Aorta (tissue), 5 donors: ENCODE results near the gene UBE2K. TPM values are rescaled to one million over a fixed set of nuclear protein-coding genes. Genes with fewer than 3 reads are reported as not detected.
"Not testable (repeated sequence)": the region's sequence is repeated elsewhere in the genome, so short reads cannot be mapped to it uniquely, and the experiment has no call there.

Source experiments
- ATAC-seq: fragments of 200-7000 bp; cut with Tn5 transposase; one replicate; pipeline ENCODE4 v1.9.1; 2022; ENCODE audit warnings: moderate library complexity; ENCODE audit not compliant: low FRiP score
- DNase-seq, 2 donors: peaks; one replicate each; pipeline ENCODE4 v3.0.0-alpha.2; 2020
- H3K27ac ChIP-seq, 2 donors: one replicate each; pipeline ENCODE4 v1.5.1; 2013; ENCODE audit warnings: low read length in 2 of 2, mild to moderate bottlenecking in 2 of 2, moderate library complexity in 2 of 2, control low read depth in 1 of 2, inconsistent platforms in 1 of 2, low read depth in 1 of 2
- H3K27me3 ChIP-seq, 2 donors: one replicate each; pipeline ENCODE4 v1.6.1; 2013; ENCODE audit warnings: control low read depth in 1 of 2, low read length in 1 of 2, mild to moderate bottlenecking in 1 of 2, moderate library complexity in 1 of 2; ENCODE audit not compliant: insufficient read depth in 2 of 2, control insufficient read depth in 1 of 2
- H3K36me3 ChIP-seq, 2 donors: one replicate each; pipeline ENCODE4 v1.6.1; 2013; ENCODE audit warnings: control low read depth in 1 of 2, low read length in 1 of 2, mild to moderate bottlenecking in 1 of 2; ENCODE audit not compliant: insufficient read depth in 2 of 2, control insufficient read depth in 1 of 2
- H3K4me1 ChIP-seq, 2 donors: one replicate each; pipeline ENCODE4 v1.6.1; 2013; ENCODE audit warnings: low read length in 2 of 2, control low read depth in 1 of 2, mild to moderate bottlenecking in 1 of 2, moderate library complexity in 1 of 2; ENCODE audit not compliant: insufficient read depth in 2 of 2, control insufficient read depth in 1 of 2
- H3K4me3 ChIP-seq, 2 donors: one replicate each; pipeline ENCODE4 v1.5.1; 2013; ENCODE audit warnings: low read length in 2 of 2, control low read depth in 1 of 2, mild to moderate bottlenecking in 1 of 2
- H3K9me3 ChIP-seq: one replicate; pipeline ENCODE4 v1.6.1; 2013; ENCODE audit warnings: mild to moderate bottlenecking, low read length; ENCODE audit not compliant: control insufficient read depth
- WGBS, 2 donors: extraction: QIAGEN DNeasy Blood & Tissue Kit; methylation state at CpG; one replicate each; pipeline ENCODE4 v1.1.7; 2013; 5-methylcytosine and 5-hydroxymethylcytosine counted together
- intact Hi-C, 2 donors: fragments of 100-400 bp; cut with DNase I; formaldehyde crosslinking; loops; one replicate each; pipeline versions ENCODE4 v1.14.2 to v1.15.0; 2022
- polyA plus RNA-seq, 2 donors: library from polyadenylated mRNA; stranded (reverse); fragments of 200-250 nt; gene quantifications; one replicate each; pipeline ENCODE4 v1.2.3, GENCODE V29; 2013
- total RNA-seq, 2 donors: library from RNA; stranded (reverse); fragmentation: NEBNext Ultra II Directional; extraction: Animal tissue kit (Norgen Biotek cat#: 25700); gene quantifications; one replicate each; pipeline ENCODE4 v1.2.1, GENCODE V29; 2021
- donor health status: healthy with polysubstance abuse.
- donor health status: Bipolar disorder and iron deficiency.
- donor health status: DM: no; HTN: no; CAD: no.
- donor health status: DM: no; HTN: no; CAD: no.
- donor health status: DM: yes; HTN: yes; CAD: no.

UBE2K gene
- total and polyA plus RNA-seq, 4 donors: 26.5 to 59.5 (median 43.7) TPM

- Histone ChIP-seq H3K36me3 (no peaks in the 10 kb centered on the region), H3K4me3 (no peak overlapping the region), H3K9me3 (no peaks in the 10 kb centered on the region), H3K27me3 (no peaks in the 10 kb centered on the region), H3K4me1 (no peaks in the 10 kb centered on the region), H3K27ac (no peak overlapping the region)
- WGBS, 2 donors: 91 to 92% methylated on average over 6 of the region's 6 CpGs
- ATAC-seq: no peak
- no peak for DNase-seq
- intact Hi-C loops: loop anchor here in 1 of 2 donors (5.0 kb wide), 1 partner anchor 190 kb away; no protein-coding TSS in a partner anchor
These were observed 40.5 kb upstream of the UBE2K start for GRCh38 chr4:39657465-39657864.

- intact Hi-C loops: loop anchor here (2.0 to 5.0 kb wide), 2 partner anchors 190 to 191 kb away; no protein-coding TSS in a partner anchor
- H3K4me1 ChIP-seq: no peaks in the 10 kb centered on the region
These were observed 39.2 kb upstream of the UBE2K start for GRCh38 chr4:39658756-39659155.

GRCh38 chr4:39660045-39660444 lies 37.9 kb upstream of the UBE2K start:
- H3K27ac ChIP-seq: no peak overlapping the region
- no peaks in the 10 kb centered on the region for H3K9me3 ChIP-seq
- 88 to 89% methylated on average over 6 of the region's 6 CpGs for WGBS, 2 donors
- no peaks in the 10 kb centered on the region for H3K36me3 ChIP-seq
- intact Hi-C loops: no loop called here
- ATAC-seq: no peak
- DNase-seq: no peak
- no peak overlapping the region for H3K4me3 ChIP-seq
- H3K27me3 ChIP-seq: no peaks in the 10 kb centered on the region
- no peaks in the 10 kb centered on the region for H3K4me1 ChIP-seq

More at GRCh38 chr4:39658756-39659155, 39.2 kb upstream of the UBE2K start:
- H3K27ac ChIP-seq: no peak overlapping the region
- H3K36me3 ChIP-seq: no peaks in the 10 kb centered on the region
- no peaks in the 10 kb centered on the region for H3K27me3 ChIP-seq
- no peak for DNase-seq
- 71 to 75% methylated on average over 3 of the region's 3 CpGs for WGBS, 2 donors
- no peak overlapping the region for H3K4me3 ChIP-seq
- no peak for ATAC-seq
- no peaks in the 10 kb centered on the region for H3K9me3 ChIP-seq

GRCh38 chr4:39660757-39661156 lies 37.2 kb upstream of the UBE2K start:
- no peaks in the 10 kb centered on the region for H3K9me3 ChIP-seq
- H3K36me3 ChIP-seq: no peaks in the 10 kb centered on the region
- H3K4me3 ChIP-seq: no peak overlapping the region
- intact Hi-C loops: no loop called here
- no peak for ATAC-seq
- DNase-seq: no peak
- WGBS, 2 donors: 93 to 95% methylated on average over 6 of the region's 6 CpGs
- no peaks in the 10 kb centered on the region for H3K27me3 ChIP-seq
- no peaks in the 10 kb centered on the region for H3K4me1 ChIP-seq
- H3K27ac ChIP-seq: no peak overlapping the region

- Histone ChIP-seq H3K4me3 (no peak overlapping the region), H3K27ac (no peak overlapping the region), H3K4me1 (no peaks in the 10 kb centered on the region), H3K27me3 (no peaks in the 10 kb centered on the region), H3K9me3 (no peaks in the 10 kb centered on the region), H3K36me3 (no peaks in the 10 kb centered on the region)
- DNase-seq (no peak), ATAC-seq (no peak)
- WGBS, 2 donors: 91 to 93% methylated on average over 7 of the region's 7 CpGs
- intact Hi-C loops: no loop called here
These were observed 35.3 kb upstream of the UBE2K start for GRCh38 chr4:39662683-39663082.

GRCh38 chr4:39664828-39665731 lies 32.9 kb upstream of the UBE2K start:
- Histone ChIP-seq H3K36me3 (no peaks in the 10 kb centered on the region), H3K27ac (no peak overlapping the region), H3K4me3 (no peak overlapping the region), H3K9me3 (no peaks in the 10 kb centered on the region), H3K4me1 (no peaks in the 10 kb centered on the region), H3K27me3 (no peaks in the 10 kb centered on the region)
- intact Hi-C loops: no loop called here
- no peak for ATAC-seq
- no peak for DNase-seq
- WGBS, 2 donors: 63 to 66% methylated on average over 3 of the region's 3 CpGs

GRCh38 chr4:39667706-39668105 lies 30.2 kb upstream of the UBE2K start:
- DNase-seq (no peak), ATAC-seq (no peak)
- H3K4me3 ChIP-seq: no peak overlapping the region
- WGBS, 2 donors: 24 to 32% methylated on average over 1 of the region's 1 CpG
- intact Hi-C loops: no loop called here
- H3K36me3 ChIP-seq: no peaks in the 10 kb centered on the region
- no peaks in the 10 kb centered on the region for H3K4me1 ChIP-seq
- no peak overlapping the region for H3K27ac ChIP-seq
- no peaks in the 10 kb centered on the region for H3K9me3 ChIP-seq
- H3K27me3 ChIP-seq: no peaks in the 10 kb centered on the region

- no peak for ATAC-seq
- H3K27me3 ChIP-seq: no peaks in the 10 kb centered on the region
- no peak for DNase-seq
- H3K4me1 ChIP-seq: no peaks in the 10 kb centered on the region
- whole genome bisulfite sequencing, 2 donors: 75 to 78% methylated on average over 2 of the region's 2 CpGs
- no peak overlapping the region for H3K4me3 ChIP-seq
- intact Hi-C loops: no loop called here
- no peaks in the 10 kb centered on the region for H3K9me3 ChIP-seq
- H3K36me3 ChIP-seq: no peaks in the 10 kb centered on the region
- H3K27ac ChIP-seq: no peak overlapping the region
These were observed 29.0 kb upstream of the UBE2K start for GRCh38 chr4:39668887-39669286.

- H3K27ac ChIP-seq, H3K27me3 ChIP-seq, H3K4me1 ChIP-seq, H3K4me3 ChIP-seq, H3K9me3 ChIP-seq, ATAC-seq, intact Hi-C loops, DNase-seq, H3K36me3 ChIP-seq: not testable (repeated sequence)
- WGBS, 2 donors: 80 to 83% methylated on average over 1 of the region's 1 CpG
These were observed 27.6 kb upstream of the UBE2K start for GRCh38 chr4:39670296-39670695.
